Neuronal stem cell (in vitro differentiated cells): Measurements from ENCODE around the gene MITD1. TPM values are rescaled to one million over a fixed set of nuclear protein-coding genes. Genes with fewer than 3 reads are reported as not detected.

Experiments
- DNase-seq: peaks from one replicate; pipeline ENCODE4 v3.0.0-alpha.2; 2013; ENCODE audit warnings: low spot score
- H2AFZ ChIP-seq: one replicate; pipeline ENCODE4 v1.6.1; 2013; ENCODE audit warnings: mild to moderate bottlenecking, low read length, inconsistent platforms
- H2AK5ac ChIP-seq: 2 replicates; pipeline ENCODE4 v1.6.1; 2013; ENCODE audit warnings: low read depth, mild to moderate bottlenecking, inconsistent platforms, low read length, moderate library complexity, mixed read lengths
- H2BK120ac ChIP-seq: 2 replicates; pipeline ENCODE4 v1.6.1; 2013; ENCODE audit warnings: low read depth, mild to moderate bottlenecking, inconsistent platforms, low read length, moderate library complexity, mixed read lengths
- H2BK12ac ChIP-seq: one replicate; pipeline ENCODE4 v1.6.1; 2013; ENCODE audit warnings: low read length, inconsistent platforms
- H2BK15ac ChIP-seq: 2 replicates; pipeline ENCODE4 v1.6.1; 2013; ENCODE audit warnings: mild to moderate bottlenecking, low read length, inconsistent platforms, mixed read lengths
- H2BK5ac ChIP-seq: one replicate; pipeline ENCODE4 v1.6.1; 2013; ENCODE audit warnings: inconsistent platforms, mild to moderate bottlenecking, low read length, moderate library complexity
- H3K14ac ChIP-seq: one replicate; pipeline ENCODE4 v1.6.1; 2013; ENCODE audit warnings: low read length, inconsistent platforms
- H3K18ac ChIP-seq: 2 replicates; pipeline ENCODE4 v1.6.1; 2013; ENCODE audit warnings: low read length, inconsistent platforms
- H3K23ac ChIP-seq: 2 replicates; pipeline ENCODE4 v1.6.1; 2013; ENCODE audit warnings: low read depth, mild to moderate bottlenecking, mixed read lengths, low read length, inconsistent platforms; ENCODE audit not compliant: poor library complexity
- H3K27ac ChIP-seq: replicated peaks from 3 replicates; pipeline ENCODE4 v1.5.1; 2013; ENCODE audit warnings: low read length, inconsistent platforms
- H3K27me3 ChIP-seq, 3 experiments: 2 replicates each; pipeline ENCODE4 v1.6.1; 2013; ENCODE audit warnings: low read length in 3 of 3, mild to moderate bottlenecking in 2 of 3, inconsistent platforms in 1 of 3, low read depth in 1 of 3, mixed read lengths in 1 of 3, moderate library complexity in 1 of 3; ENCODE audit not compliant: control insufficient read depth in 3 of 3, insufficient read depth in 3 of 3
- H3K36me3 ChIP-seq, 2 donors: replicated peaks in 1 of 2; 2 replicates each; pipeline ENCODE4 v1.6.1; 2013; ENCODE audit warnings: low read length in 2 of 2; ENCODE audit not compliant: control insufficient read depth in 2 of 2, insufficient read depth in 2 of 2
- H3K4ac ChIP-seq: 2 replicates; pipeline ENCODE4 v1.6.1; 2013; ENCODE audit warnings: inconsistent platforms, mild to moderate bottlenecking, low read length, moderate library complexity
- H3K4me1 ChIP-seq, 2 donors: 1 replicate in 1 of 2; 2 replicates in 1 of 2; pipeline ENCODE4 v1.6.1; 2013; ENCODE audit warnings: low read length in 2 of 2, low read depth in 1 of 2; ENCODE audit not compliant: control insufficient read depth in 2 of 2, insufficient read depth in 1 of 2
- H3K4me2 ChIP-seq: one replicate; pipeline ENCODE4 v1.6.1; 2013; ENCODE audit warnings: mild to moderate bottlenecking, low read length, inconsistent platforms; ENCODE audit not compliant: insufficient read depth, poor library complexity, severe bottlenecking
- H3K4me3 ChIP-seq, 2 donors: 2 replicates each; pipeline ENCODE4 v1.5.1; 2013; ENCODE audit warnings: low read length in 2 of 2, mild to moderate bottlenecking in 2 of 2, inconsistent platforms in 1 of 2, moderate library complexity in 1 of 2
- H3K79me1 ChIP-seq: one replicate; pipeline ENCODE4 v1.6.1; 2013; ENCODE audit warnings: low read depth, mild to moderate bottlenecking, inconsistent platforms, low read length, moderate library complexity
- H3K9ac ChIP-seq: one replicate; pipeline ENCODE4 v1.6.1; 2013; ENCODE audit warnings: mild to moderate bottlenecking, low read depth, low read length, inconsistent platforms; ENCODE audit not compliant: poor library complexity
- H3K9me3 ChIP-seq, 2 donors: replicated peaks in 1 of 2; 2 replicates each; pipeline versions ENCODE3 to v1.6.1; 2013; ENCODE audit warnings: low read length in 2 of 2, mild to moderate bottlenecking in 2 of 2, inconsistent platforms in 1 of 2, low read depth in 1 of 2, mixed read lengths in 1 of 2, moderate library complexity in 1 of 2; ENCODE audit not compliant: control insufficient read depth in 2 of 2, insufficient read depth in 1 of 2
- H4K8ac ChIP-seq: one replicate; pipeline ENCODE4 v1.6.1; 2013; ENCODE audit warnings: low read depth, mild to moderate bottlenecking, inconsistent platforms, low read length, moderate library complexity
- H4K91ac ChIP-seq: one replicate; pipeline ENCODE4 v1.6.1; 2013; ENCODE audit warnings: low read length, low read depth, mild to moderate bottlenecking, inconsistent platforms; ENCODE audit not compliant: poor library complexity
- WGBS, 2 donors: extraction: QIAGEN DNeasy Blood & Tissue Kit; methylation state at CpG; one replicate each; pipeline ENCODE4 v1.1.7; 2013; ENCODE audit warnings: missing lambda C conversion rate in 2 of 2, mixed read lengths in 1 of 2; ENCODE audit not compliant: insufficient read length in 2 of 2, insufficient replicate concordance in 1 of 2; ENCODE audit errors: extremely low coverage in 2 of 2; 5-methylcytosine and 5-hydroxymethylcytosine counted together
- polyA plus RNA-seq, 2 experiments: library from polyadenylated mRNA; stranded (reverse); fragments of 200-250 nt; gene quantifications; one replicate each; pipeline ENCODE4 v1.2.3, GENCODE V29; 2013

MITD1 gene
- 57.4 TPM for polyA plus RNA-seq (2013, experiment 1 of 2)
- polyA plus RNA-seq (2013, experiment 2 of 2) = 58.7 TPM

DNA sequence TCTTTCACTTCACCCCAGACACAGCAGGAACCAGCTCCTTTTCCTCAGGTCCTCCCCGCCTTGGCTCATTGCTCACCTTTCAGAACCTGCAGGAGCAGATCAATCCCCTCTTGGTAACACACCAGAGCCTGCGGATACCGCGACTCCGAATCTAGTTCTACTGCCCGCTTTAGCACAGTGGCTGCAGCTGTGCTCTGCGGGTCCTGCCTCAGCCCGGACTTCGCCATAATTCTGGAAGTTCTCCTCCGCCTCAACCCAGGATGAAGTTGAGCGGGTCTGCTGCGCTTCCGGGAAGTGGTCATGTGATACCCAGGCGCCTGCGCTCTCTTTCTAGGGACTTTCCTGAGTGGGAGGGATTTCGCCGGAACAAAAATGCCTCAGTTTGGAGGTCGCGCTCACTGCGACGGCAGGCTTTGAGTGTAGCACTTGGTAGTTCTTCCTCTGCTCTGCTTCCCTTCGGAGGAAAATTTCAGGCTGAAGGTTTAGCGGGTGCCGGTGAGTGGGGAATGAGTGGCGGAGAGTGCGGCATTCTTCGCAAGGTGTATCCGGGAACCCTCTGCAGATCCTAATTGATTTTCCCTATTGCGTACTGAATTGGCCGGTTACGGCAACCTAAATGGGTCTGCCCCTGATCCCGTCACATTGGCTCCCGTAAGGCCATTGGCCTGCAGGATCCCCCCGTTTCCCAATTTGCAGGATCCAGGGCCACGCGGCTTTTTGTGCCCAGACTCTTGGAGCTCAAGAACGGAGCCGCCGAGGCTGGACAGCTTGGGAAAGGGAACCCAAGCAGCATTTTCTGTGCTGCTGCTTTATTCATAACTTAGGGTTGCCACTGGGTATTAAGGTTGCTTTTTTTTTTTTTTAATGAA, at the start of gene MITD1, which contains the start of gene MRPL30:
TSS of gene MITD1 (minus strand) at position 304 of the 869 bp plus-strand sequence. CDS start at position 227, 77 bp downstream.
TSS of gene MRPL30 (plus strand) at position 430 of the 869 bp plus-strand sequence. CDS start 5,020 bp downstream, outside the sequence.
- no peak within 1 kb of the TSS for H2BK5ac ChIP-seq
- no peaks in the 10 kb centered on the region for H3K4me1 ChIP-seq
- H3K27me3 ChIP-seq = no peaks in the 10 kb centered on the region
- no peak within 1 kb of the TSS for H4K8ac ChIP-seq
- H3K9me3 ChIP-seq = peaks cover 0 to 4% of the 10 kb centered on the region in 2 donors
- H3K14ac ChIP-seq = no peak within 1 kb of the TSS
- peaks cover 0 to 22% of the 10 kb centered on the region in 2 donors for H3K36me3 ChIP-seq
- peaks cover 4% of the 10 kb centered on the region for H3K79me1 ChIP-seq
- H2AK5ac ChIP-seq = no peak within 1 kb of the TSS
- peak within 1 kb of the TSS; percentile 47 for H4K91ac ChIP-seq
- peak within 1 kb of the TSS; percentile 66 for H3K18ac ChIP-seq
- H2BK120ac ChIP-seq = no peak within 1 kb of the TSS
- H2BK12ac ChIP-seq = no peak within 1 kb of the TSS
- H3K27ac ChIP-seq = peak within 1 kb of the TSS; percentile 80
- H2AFZ ChIP-seq = peak within 1 kb of the TSS; percentile 87
- no peak within 1 kb of the TSS for H3K4ac ChIP-seq
- peak within 1 kb of the TSS; percentile 75 for H3K4me2 ChIP-seq
- peak within 1 kb of the TSS; percentile 87 for H3K9ac ChIP-seq
- WGBS, 2 donors = no CpG with 5 or more reads among the region's 39 CpGs
- H3K4me3 ChIP-seq = peak within 1 kb of the TSS; percentile 86 to 95
- peak within 1 kb of the TSS; percentile 26 for H3K23ac ChIP-seq
- peak; percentile 92 for DNase-seq
- no peak within 1 kb of the TSS for H2BK15ac ChIP-seq

DNA sequence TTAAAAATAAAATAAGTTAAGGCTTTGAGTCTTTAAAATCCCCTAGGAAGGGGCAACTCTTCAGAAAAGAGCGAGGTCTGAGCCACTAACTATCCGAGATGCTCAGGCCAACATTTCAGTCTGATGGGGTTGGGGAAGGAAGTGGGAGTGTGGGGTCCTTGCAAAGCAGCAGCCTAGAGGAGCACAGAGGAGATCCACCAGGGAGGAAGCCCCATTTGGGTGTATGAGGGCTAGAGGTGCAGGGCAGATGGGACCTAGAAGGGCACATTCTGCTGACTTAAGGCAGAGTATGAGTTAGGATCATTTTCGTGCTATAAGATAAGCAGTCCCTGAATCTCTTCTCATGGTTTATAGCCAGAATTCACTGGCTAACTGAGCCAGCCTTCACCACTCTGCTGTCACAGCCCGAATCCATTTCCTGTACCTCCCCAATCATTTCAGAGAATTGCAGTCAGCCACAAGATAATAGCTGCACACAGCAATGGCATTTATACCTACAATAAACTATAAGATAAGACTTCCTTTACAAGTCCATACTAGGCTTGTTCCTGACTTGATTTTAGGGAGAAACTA, 37.2 kb upstream of the MITD1 start:
- no peak for DNase-seq
- Histone ChIP-seq H3K79me1 (no peaks in the 10 kb centered on the region), H2BK15ac (no peak overlapping the region), H3K4me2 (no peak overlapping the region), H2AK5ac (no peak overlapping the region), H2AFZ (no peak overlapping the region), H3K4me3 (no peak overlapping the region), H3K9me3 (no peaks in the 10 kb centered on the region), H2BK120ac (no peak overlapping the region), H3K23ac (no peak overlapping the region), H3K27ac (no peak overlapping the region), H3K18ac (no peak overlapping the region), H3K9ac (no peak overlapping the region), H2BK12ac (no peak overlapping the region), H3K27me3 (no peaks in the 10 kb centered on the region), H2BK5ac (no peak overlapping the region), H3K36me3 (no peaks in the 10 kb centered on the region), H4K8ac (no peak overlapping the region), H4K91ac (no peak overlapping the region), H3K4ac (no peak overlapping the region), H3K4me1 (no peaks in the 10 kb centered on the region), H3K14ac (no peak overlapping the region)
- WGBS, 2 donors = no CpG with 5 or more reads among the region's 4 CpGs

DNA sequence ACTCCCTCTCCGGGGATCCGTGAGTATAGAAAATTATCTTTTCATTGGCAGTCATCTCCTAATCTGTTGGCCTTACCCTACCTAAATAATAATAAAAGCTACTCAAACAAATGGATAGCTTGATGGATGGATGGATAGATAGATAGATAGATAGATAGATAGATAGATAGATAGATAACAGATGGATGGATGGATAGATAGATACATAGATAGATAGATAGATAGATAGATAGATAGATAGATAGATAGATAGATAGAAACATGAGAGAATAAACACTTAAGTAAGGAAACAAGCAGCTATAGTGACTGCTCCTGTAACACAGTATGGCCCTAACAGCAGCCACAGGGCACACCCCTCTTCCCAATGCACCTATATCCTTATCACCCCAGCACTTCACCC, 35.2 kb upstream of the MITD1 start:
- Histone ChIP-seq H2BK12ac (no peak overlapping the region), H3K18ac (no peak overlapping the region), H3K4ac (no peak overlapping the region), H3K4me2 (no peak overlapping the region), H4K91ac (no peak overlapping the region), H3K4me1 (no peaks in the 10 kb centered on the region), H4K8ac (no peak overlapping the region), H3K79me1 (no peaks in the 10 kb centered on the region), H3K14ac (no peak overlapping the region), H2BK15ac (no peak overlapping the region), H2AFZ (no peak overlapping the region), H2AK5ac (no peak overlapping the region), H2BK120ac (no peak overlapping the region), H3K27me3 (no peaks in the 10 kb centered on the region), H3K4me3 (no peak overlapping the region), H3K9me3 (no peaks in the 10 kb centered on the region), H2BK5ac (no peak overlapping the region), H3K23ac (no peak overlapping the region), H3K36me3 (no peaks in the 10 kb centered on the region), H3K9ac (no peak overlapping the region), H3K27ac (no peak overlapping the region)
- DNase-seq = no peak
- WGBS, 2 donors = no CpG with 5 or more reads among the region's 2 CpGs

DNA sequence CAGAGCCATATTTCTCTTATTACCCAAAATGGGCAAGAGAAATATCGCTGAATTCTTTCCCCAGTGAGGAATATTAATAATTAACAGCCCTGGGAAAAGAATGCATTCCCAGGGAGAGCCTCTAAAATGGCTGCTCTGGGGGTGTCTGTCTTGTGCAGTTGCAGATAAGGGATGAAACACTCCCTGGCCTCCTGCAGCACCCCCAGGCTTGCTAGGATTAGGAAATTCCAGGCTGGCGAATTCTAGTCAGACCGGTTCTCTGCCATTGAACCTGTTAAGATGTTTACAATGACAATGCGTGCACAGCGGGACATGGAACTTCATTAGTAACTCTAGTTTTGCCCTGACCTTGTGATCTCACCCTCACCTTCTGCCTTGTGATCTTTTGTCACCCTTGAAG, 24.6 kb upstream of the MITD1 start:
- H3K23ac ChIP-seq = no peak overlapping the region
- no peak overlapping the region for H4K91ac ChIP-seq
- no peaks in the 10 kb centered on the region for H3K27me3 ChIP-seq
- no peak overlapping the region for H2BK15ac ChIP-seq
- H3K18ac ChIP-seq = no peak overlapping the region
- no peak overlapping the region for H3K14ac ChIP-seq
- no peak for DNase-seq
- no peak overlapping the region for H2AFZ ChIP-seq
- H3K9ac ChIP-seq = no peak overlapping the region
- no peak overlapping the region for H3K27ac ChIP-seq
- no peak overlapping the region for H3K4ac ChIP-seq
- H2BK5ac ChIP-seq = no peak overlapping the region
- no peak overlapping the region for H2BK120ac ChIP-seq
- H3K4me1 ChIP-seq = no peaks in the 10 kb centered on the region
- peaks cover 2 to 15% of the 10 kb centered on the region in 2 donors for H3K36me3 ChIP-seq
- no peak overlapping the region for H3K4me2 ChIP-seq
- H3K4me3 ChIP-seq = no peak overlapping the region
- no peaks in the 10 kb centered on the region for H3K79me1 ChIP-seq
- H3K9me3 ChIP-seq = peaks cover 0 to 8% of the 10 kb centered on the region in 2 donors
- H4K8ac ChIP-seq = no peak overlapping the region
- H2AK5ac ChIP-seq = no peak overlapping the region
- WGBS, 2 donors = no CpG with 5 or more reads among the region's 5 CpGs
- no peak overlapping the region for H2BK12ac ChIP-seq
